Measurements from ENCODE around the gene TMEM50B. TPM values are rescaled to one million over a fixed set of nuclear protein-coding genes. Genes with fewer than 3 reads are reported as not detected.

TMEM50B gene
- total and polyA plus RNA-seq, 2 of the 8 experiments (the other 6 are each of a cell fraction or from before 2014, with no cell fraction given) = 16.8 to 20.5 TPM

- Histone ChIP-seq H2BK15ac (ENCODE audit: low read length) (no peak overlapping the region), H4K20me1 (replicated peaks in 1 of 2; ENCODE audit: control insufficient read depth in 1 of 2, insufficient read depth in 2 of 2, low read length in 2 of 2) (no peaks in the 10 kb centered on the region), H2BK5ac (ENCODE audit: low read depth, low read length) (no peak overlapping the region), H4K5ac (ENCODE audit: insufficient read length, low read depth, low read length) (no peak overlapping the region), H3K23me2 (ENCODE audit: low read depth, low read length) (no peaks in the 10 kb centered on the region), H3K14ac (ENCODE audit: insufficient read length) (no peak overlapping the region), H3K23ac (ENCODE audit: insufficient read length) (no peak overlapping the region), H2AFZ (ENCODE audit: low read length) (no peak overlapping the region), H3K18ac (ENCODE audit: extremely low read depth, low read length) (no peak overlapping the region), H3K79me2 (ENCODE audit: control insufficient read depth in 1 of 2, insufficient read depth in 2 of 2, low read length in 2 of 2) (no peaks in the 10 kb centered on the region), H3K4me1 (replicated peaks in 1 of 4; ENCODE audit: control insufficient read depth in 3 of 4, insufficient read depth in 4 of 4, low read length in 3 of 4) (no peaks in the 10 kb centered on the region), H3K27ac (ENCODE audit: low read depth, low read length) (no peak overlapping the region), H3K4me3 (ENCODE audit: extremely low read depth in 1 of 4, insufficient read depth in 2 of 4, low read depth in 3 of 4, low read length in 4 of 4) (no peak overlapping the region), H2BK12ac (ENCODE audit: low read depth, low read length) (no peak overlapping the region), H4K91ac (replicated peaks; ENCODE audit: insufficient read length, low read length) (no peak overlapping the region), H2BK120ac (replicated peaks; ENCODE audit: low read depth, low read length) (no peak overlapping the region), H2AK5ac (ENCODE audit: low read depth, low read length) (no peak overlapping the region), H3K9ac (replicated peaks in 1 of 4; ENCODE audit: extremely low read depth in 1 of 4, low read depth in 3 of 4, low read length in 3 of 4) (no peak overlapping the region), H3K36me3 (ENCODE audit: control insufficient read depth in 2 of 4, insufficient read depth in 4 of 4, low read length in 3 of 4) (no peaks in the 10 kb centered on the region), H3K9me3 (ENCODE audit: insufficient read depth in 2 of 2, low read depth in 1 of 2, low read length in 1 of 2) (no peaks in the 10 kb centered on the region), H3K56ac (replicated peaks; ENCODE audit: insufficient read length, low read depth, low read length) (no peak overlapping the region), H3K4me2 (ENCODE audit: insufficient read depth in 1 of 2, low read depth in 2 of 2, low read length in 2 of 2) (no peak overlapping the region), H3K4ac (replicated peaks; ENCODE audit: insufficient read length, low read depth, low read length) (no peak overlapping the region), H2BK20ac (ENCODE audit: low read length) (no peak overlapping the region), H4K8ac (ENCODE audit: extremely low read depth, insufficient read depth, low read length) (no peak overlapping the region), H3K79me1 (ENCODE audit: low read depth, low read length) (no peaks in the 10 kb centered on the region), H3K27me3 (replicated peaks in 1 of 4; ENCODE audit: control insufficient read depth in 3 of 4, extremely low read depth in 1 of 4, insufficient read depth in 3 of 4, low read length in 3 of 4) (no peaks in the 10 kb centered on the region)
- TF ChIP-seq RNF2 (IDR thresholded peaks at IDR 0.05; ENCODE audit: borderline replicate concordance, low read depth, low read length, missing control alignments, poor library complexity, severe bottlenecking) (no peak), GTF2F1 (IDR thresholded peaks at IDR 0.05; ENCODE audit: borderline replicate concordance, low read depth, low read length) (no peak), SUZ12 (IDR thresholded peaks at IDR 0.05; ENCODE audit: low read length) (no peak), TBP (IDR thresholded peaks at IDR 0.05; ENCODE audit: low read depth, low read length) (no peak), HDAC6 (IDR thresholded peaks at IDR 0.05; ENCODE audit: low read depth, low read length) (no peak), TAF1 (IDR thresholded peaks at IDR 0.05; ENCODE audit: low read depth, low read length) (no peak), KDM5A (IDR thresholded peaks at IDR 0.05; ENCODE audit: low read length) (no peak), EP300 (IDR thresholded peaks at IDR 0.05; ENCODE audit: borderline replicate concordance in 1 of 2, low read depth in 2 of 2, low read length in 2 of 2) (no peak), SP1 (IDR thresholded peaks at IDR 0.05; ENCODE audit: low read depth, low read length) (no peak)
- TF ChIP-seq, protein P1, sequence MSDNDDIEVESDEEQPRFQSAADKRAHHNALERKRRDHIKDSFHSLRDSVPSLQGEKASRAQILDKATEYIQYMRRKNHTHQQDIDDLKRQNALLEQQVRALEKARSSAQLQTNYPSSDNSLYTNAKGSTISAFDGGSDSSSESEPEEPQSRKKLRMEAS (IDR thresholded peaks at IDR 0.05) = no peak
- FAIRE-seq = no peak
- POLR2A ChIA-PET (ENCODE audit: partially characterized antibody) = no interaction called here
- no peak for DNase-seq (ENCODE audit: low read depth in 1 of 2, low spot score in 2 of 2)
- WGBS, 2 experiments (ENCODE audit: extremely low coverage in 1 of 2, insufficient coverage in 1 of 2, insufficient read length in 1 of 2, insufficient replicate concordance in 2 of 2, low coverage in 1 of 2, low lambda C conversion rate in 2 of 2, missing lambda C conversion rate in 1 of 2) = 87% methylated on average over 5 of the region's 5 CpGs; no CpG with 5 or more reads in 1 of the 2 experiments
- CTCF ChIA-PET (ENCODE audit: partially characterized antibody) = interaction anchor here (1.2 to 4.3 kb wide), 3 partner anchors 96 to 503 kb away, joined by 3 to 39 read pairs (median 22); no protein-coding TSS in a partner anchor
These were observed 36.6 kb downstream of the TMEM50B start for GRCh38 chr21:33443194-33443593.
